ENCODE results near the gene PNPLA1.

PNPLA1 gene

GRCh38 chr6:36276581-36277536 is 7.0 kb downstream of the PNPLA1 start:
- no peaks in the 10 kb centered on the region for H3K27me3 ChIP-seq (ENCODE audit: control insufficient read depth, insufficient read depth, low read length)
- no peaks in the 10 kb centered on the region for H3K4me1 ChIP-seq (ENCODE audit: control insufficient read depth, insufficient read depth, low read length)
- H3K9ac ChIP-seq (ENCODE audit: low read depth, low read length), result no peak overlapping the region
- H3K36me3 ChIP-seq (ENCODE audit: control insufficient read depth, insufficient read depth, low read length), result no peaks in the 10 kb centered on the region
- no peak overlapping the region for H3K4me3 ChIP-seq (ENCODE audit: low read depth, low read length)
- no peaks in the 10 kb centered on the region for H3K9me3 ChIP-seq (ENCODE audit: control insufficient read depth, insufficient read depth, low read length)

GRCh38 chr6:36277946-36278470 is 8.1 kb downstream of the PNPLA1 start:
- Histone ChIP-seq H3K27me3 (ENCODE audit: control insufficient read depth, insufficient read depth, low read length) (no peaks in the 10 kb centered on the region), H3K36me3 (ENCODE audit: control insufficient read depth, insufficient read depth, low read length) (no peaks in the 10 kb centered on the region), H3K9me3 (ENCODE audit: control insufficient read depth, insufficient read depth, low read length) (no peaks in the 10 kb centered on the region), H3K4me1 (ENCODE audit: control insufficient read depth, insufficient read depth, low read length) (no peaks in the 10 kb centered on the region), H3K4me3 (ENCODE audit: low read depth, low read length) (no peak overlapping the region), H3K9ac (ENCODE audit: low read depth, low read length) (no peak overlapping the region)

GRCh38 chr6:36280467-36280866 is 10.6 kb downstream of the PNPLA1 start:
- Histone ChIP-seq H3K4me1 (ENCODE audit: control insufficient read depth, insufficient read depth, low read length) (no peaks in the 10 kb centered on the region), H3K27me3 (ENCODE audit: control insufficient read depth, insufficient read depth, low read length) (peaks cover 7% of the 10 kb centered on the region), H3K9me3 (ENCODE audit: control insufficient read depth, insufficient read depth, low read length) (no peaks in the 10 kb centered on the region)

GRCh38 chr6:36280983-36281382 is 11.1 kb downstream of the PNPLA1 start:
- H3K36me3 ChIP-seq (ENCODE audit: control insufficient read depth, insufficient read depth, low read length), result no peaks in the 10 kb centered on the region
- H3K27me3 ChIP-seq (ENCODE audit: control insufficient read depth, insufficient read depth, low read length), result peaks cover 12% of the 10 kb centered on the region
- no peak overlapping the region for H3K9ac ChIP-seq (ENCODE audit: low read depth, low read length)
- H3K9me3 ChIP-seq (ENCODE audit: control insufficient read depth, insufficient read depth, low read length), result no peaks in the 10 kb centered on the region
- no peaks in the 10 kb centered on the region for H3K4me1 ChIP-seq (ENCODE audit: control insufficient read depth, insufficient read depth, low read length)
- no peak overlapping the region for H3K4me3 ChIP-seq (ENCODE audit: low read depth, low read length)

More at GRCh38 chr6:36280467-36280866, 10.6 kb downstream of the PNPLA1 start:
- H3K9ac ChIP-seq (ENCODE audit: low read depth, low read length), result no peak overlapping the region
- H3K36me3 ChIP-seq (ENCODE audit: control insufficient read depth, insufficient read depth, low read length), result no peaks in the 10 kb centered on the region
- H3K4me3 ChIP-seq (ENCODE audit: low read depth, low read length), result no peak overlapping the region

- peaks cover 13% of the 10 kb centered on the region for H3K27me3 ChIP-seq (ENCODE audit: control insufficient read depth, insufficient read depth, low read length)
Measured at GRCh38 chr6:36283608-36284007, 13.7 kb downstream of the PNPLA1 start.

GRCh38 chr6:36284359-36284758 is 14.5 kb downstream of the PNPLA1 start:
- Histone ChIP-seq H3K9me3 (ENCODE audit: control insufficient read depth, insufficient read depth, low read length) (no peaks in the 10 kb centered on the region), H3K4me1 (ENCODE audit: control insufficient read depth, insufficient read depth, low read length) (no peaks in the 10 kb centered on the region), H3K27me3 (ENCODE audit: control insufficient read depth, insufficient read depth, low read length) (peaks cover 13% of the 10 kb centered on the region), H3K4me3 (ENCODE audit: low read depth, low read length) (no peak overlapping the region), H3K9ac (ENCODE audit: low read depth, low read length) (no peak overlapping the region), H3K36me3 (ENCODE audit: control insufficient read depth, insufficient read depth, low read length) (no peaks in the 10 kb centered on the region)

More at GRCh38 chr6:36283608-36284007, 13.7 kb downstream of the PNPLA1 start:
- Histone ChIP-seq H3K4me1 (ENCODE audit: control insufficient read depth, insufficient read depth, low read length) (no peaks in the 10 kb centered on the region), H3K9me3 (ENCODE audit: control insufficient read depth, insufficient read depth, low read length) (no peaks in the 10 kb centered on the region), H3K36me3 (ENCODE audit: control insufficient read depth, insufficient read depth, low read length) (no peaks in the 10 kb centered on the region), H3K9ac (ENCODE audit: low read depth, low read length) (no peak overlapping the region), H3K4me3 (ENCODE audit: low read depth, low read length) (no peak overlapping the region)

GRCh38 chr6:36285187-36285671 is 15.4 kb downstream of the PNPLA1 start:
- peaks cover 13% of the 10 kb centered on the region for H3K27me3 ChIP-seq (ENCODE audit: control insufficient read depth, insufficient read depth, low read length)
- H3K4me3 ChIP-seq (ENCODE audit: low read depth, low read length), result no peak overlapping the region
- H3K36me3 ChIP-seq (ENCODE audit: control insufficient read depth, insufficient read depth, low read length), result no peaks in the 10 kb centered on the region
- no peak overlapping the region for H3K9ac ChIP-seq (ENCODE audit: low read depth, low read length)
- no peaks in the 10 kb centered on the region for H3K4me1 ChIP-seq (ENCODE audit: control insufficient read depth, insufficient read depth, low read length)
- no peaks in the 10 kb centered on the region for H3K9me3 ChIP-seq (ENCODE audit: control insufficient read depth, insufficient read depth, low read length)

- H3K4me3 ChIP-seq (ENCODE audit: low read depth, low read length), result no peak overlapping the region
- H3K4me1 ChIP-seq (ENCODE audit: control insufficient read depth, insufficient read depth, low read length), result no peaks in the 10 kb centered on the region
- H3K27me3 ChIP-seq (ENCODE audit: control insufficient read depth, insufficient read depth, low read length), result peaks cover 13% of the 10 kb centered on the region
- no peaks in the 10 kb centered on the region for H3K9me3 ChIP-seq (ENCODE audit: control insufficient read depth, insufficient read depth, low read length)
- no peaks in the 10 kb centered on the region for H3K36me3 ChIP-seq (ENCODE audit: control insufficient read depth, insufficient read depth, low read length)
- H3K9ac ChIP-seq (ENCODE audit: low read depth, low read length), result no peak overlapping the region
Measured at GRCh38 chr6:36285797-36286196, 15.9 kb downstream of the PNPLA1 start.

- no peaks in the 10 kb centered on the region for H3K36me3 ChIP-seq (ENCODE audit: control insufficient read depth, insufficient read depth, low read length)
- no peaks in the 10 kb centered on the region for H3K4me1 ChIP-seq (ENCODE audit: control insufficient read depth, insufficient read depth, low read length)
- H3K4me3 ChIP-seq (ENCODE audit: low read depth, low read length), result no peak overlapping the region
- H3K9me3 ChIP-seq (ENCODE audit: control insufficient read depth, insufficient read depth, low read length), result no peaks in the 10 kb centered on the region
- peaks cover 13% of the 10 kb centered on the region for H3K27me3 ChIP-seq (ENCODE audit: control insufficient read depth, insufficient read depth, low read length)
- no peak overlapping the region for H3K9ac ChIP-seq (ENCODE audit: low read depth, low read length)
Measured at GRCh38 chr6:36286858-36287257, 17.0 kb downstream of the PNPLA1 start.

- Histone ChIP-seq H3K9me3 (ENCODE audit: control insufficient read depth, insufficient read depth, low read length) (no peaks in the 10 kb centered on the region), H3K9ac (ENCODE audit: low read depth, low read length) (no peak overlapping the region), H3K27me3 (ENCODE audit: control insufficient read depth, insufficient read depth, low read length) (peaks cover 10% of the 10 kb centered on the region), H3K36me3 (ENCODE audit: control insufficient read depth, insufficient read depth, low read length) (no peaks in the 10 kb centered on the region), H3K4me3 (ENCODE audit: low read depth, low read length) (no peak overlapping the region), H3K4me1 (ENCODE audit: control insufficient read depth, insufficient read depth, low read length) (no peaks in the 10 kb centered on the region)
Measured at GRCh38 chr6:36289281-36289878, 19.5 kb downstream of the PNPLA1 start.

- H3K27me3 ChIP-seq (ENCODE audit: control insufficient read depth, insufficient read depth, low read length), result peaks cover 1% of the 10 kb centered on the region
- no peaks in the 10 kb centered on the region for H3K4me1 ChIP-seq (ENCODE audit: control insufficient read depth, insufficient read depth, low read length)
- H3K36me3 ChIP-seq (ENCODE audit: control insufficient read depth, insufficient read depth, low read length), result no peaks in the 10 kb centered on the region
- no peaks in the 10 kb centered on the region for H3K9me3 ChIP-seq (ENCODE audit: control insufficient read depth, insufficient read depth, low read length)
- H3K9ac ChIP-seq (ENCODE audit: low read depth, low read length), result no peak overlapping the region
- no peak overlapping the region for H3K4me3 ChIP-seq (ENCODE audit: low read depth, low read length)
Measured at GRCh38 chr6:36290668-36291620, 21.1 kb downstream of the PNPLA1 start.
